Subcutaneous adipose tissue (tissue), 4 donors: ENCODE results near the gene G6PD. TPM values are rescaled to one million over a fixed set of nuclear protein-coding genes. Genes with fewer than 3 reads are reported as not detected.

Experiments used
- CTCF ChIP-seq: fragments of 450-650 bp; IDR thresholded peaks from one replicate; pipeline ENCODE4 v1.5.1; 2016; ENCODE audit warnings: low read depth, mild to moderate bottlenecking, control low read depth, antibody characterized with exemption, moderate library complexity
- small RNA-seq: library from RNA; depleted of rRNA; stranded (forward); fragments of <200 nt; gene quantifications from one replicate; pipeline ENCODE3, GENCODE V24; 2016
- total RNA-seq, 4 donors: library from RNA; depleted of rRNA; stranded (reverse); fragments of >200 nt; gene quantifications; one replicate each; pipeline ENCODE4 v1.1.0, GENCODE V29; 2016

Gene G6PD
- total RNA-seq, 4 donors from 2014 or later = 37.2 to 90.6 (median 46.5) TPM

GRCh38 chrX:154486052-154486395, 60.6 kb downstream of the G6PD start:
- TF ChIP-seq CTCF = no peak

GRCh38 chrX:154485150-154486051, 61.2 kb downstream of the G6PD start:
- no peak for TF ChIP-seq CTCF

- no peak for TF ChIP-seq CTCF
Measured at GRCh38 chrX:154484255-154485149, 62.1 kb downstream of the G6PD start.

GRCh38 chrX:154483325-154483724, 63.3 kb downstream of the G6PD start:
- no peak for TF ChIP-seq CTCF

GRCh38 chrX:154482786-154483185, 63.9 kb downstream of the G6PD start:
- no peak for TF ChIP-seq CTCF

GRCh38 chrX:154481911-154482601, 64.6 kb downstream of the G6PD start:
- no peak for TF ChIP-seq CTCF

Small RNA genes lying within 50 kb of the gene (small RNA-seq; reads per million reads assigned to genes)
- gene RN7SL697P = not detected

Other genes with a start within 250 kb of the G6PD start
- gene FLNA, start 172.2 kb downstream of the G6PD start, total RNA-seq = 1,000 to 10,000 TPM in 1 of 4 donors, 100 to 1,000 TPM in 3; 462 to 1,045 (median 723) TPM
- 10 to 100 TPM; 27.6 to 37.9 (median 30.2) TPM for gene EMD, start 167.6 kb downstream of the G6PD start, total RNA-seq
- 1,000 to 10,000 TPM; 3,672 to 6,817 (median 5,466) TPM for gene RPL10, start 148.5 kb downstream of the G6PD start, total RNA-seq
- 10 to 100 TPM; 22.2 to 42.8 (median 38.0) TPM for gene DNASE1L1, start 137.6 kb downstream of the G6PD start, total RNA-seq
- gene TAFAZZIN, start 135.3 kb downstream of the G6PD start, total RNA-seq = 100 to 1,000 TPM in 1 of 4 donors, 10 to 100 TPM in 3; 23.5 to 102 (median 40.7) TPM
- gene ATP6AP1, start 118.2 kb downstream of the G6PD start, total RNA-seq = 10 to 100 TPM; 33.6 to 94.5 (median 43.9) TPM
- gene GDI1, start 109.7 kb downstream of the G6PD start, total RNA-seq = 10 to 100 TPM; 45.3 to 89.7 (median 61.6) TPM
- 100 to 1,000 TPM in 2 of 4 donors, 10 to 100 TPM in 2; 37.3 to 104 (median 78.3) TPM for gene FAM50A, start 102.7 kb downstream of the G6PD start, total RNA-seq
- 10 to 100 TPM in 3 of 4 donors, 1 to 10 TPM in 1; 5.6 to 17.9 (median 11.6) TPM for gene PLXNA3, start 88.6 kb downstream of the G6PD start, total RNA-seq
- 10 to 100 TPM in 3 of 4 donors, 1 to 10 TPM in 1; 5.7 to 17.0 (median 14.9) TPM for gene LAGE3, start 67.6 kb downstream of the G6PD start, total RNA-seq
- gene UBL4A, start 60.2 kb downstream of the G6PD start, total RNA-seq = 10 to 100 TPM; 26.7 to 32.6 (median 30.1) TPM
- 10 to 100 TPM in 3 of 4 donors, 1 to 10 TPM in 1; 8.2 to 18.3 (median 15.9) TPM for gene SLC10A3, start 56.2 kb downstream of the G6PD start, total RNA-seq
- 10 to 100 TPM; 10.1 to 49.7 (median 38.3) TPM for gene FAM3A, start 30.6 kb downstream of the G6PD start, total RNA-seq
- gene IKBKG, start 774 bp upstream of the G6PD start, total RNA-seq = 10 to 100 TPM in 2 of 4 donors, 1 to 10 TPM in 2; 8.5 to 19.0 (median 11.4) TPM
- not detected for gene CTAG1A, start 38.3 kb upstream of the G6PD start, total RNA-seq
- gene CTAG1B, start 72.4 kb upstream of the G6PD start, total RNA-seq = not detected
- not detected for gene CTAG2, start 106.7 kb upstream of the G6PD start, total RNA-seq
- gene GAB3, start 204.2 kb upstream of the G6PD start, total RNA-seq = 10 to 100 TPM in 2 of 4 donors, 1 to 10 TPM in 2; 8.6 to 18.9 (median 13.0) TPM
- gene DKC1, start 216.0 kb upstream of the G6PD start, total RNA-seq = 10 to 100 TPM; 23.3 to 65.7 (median 42.1) TPM